ENCODE data around the gene C9orf50. TPM values are rescaled to one million over a fixed set of nuclear protein-coding genes. Genes with fewer than 3 reads are reported as not detected.

The C9orf50 gene
- total and polyA plus RNA-seq, 4 donors, result 0.44 to 0.60 (median 0.59) TPM; not detected in 1

- H3K27ac ChIP-seq (ENCODE audit: low read depth, low read length), result peak overlapping the region; percentile 95
- WGBS (ENCODE audit: insufficient coverage), result 18% methylated on average over 18 of the region's 19 CpGs
- DNase-seq (ENCODE audit: low read depth in 4 of 6, low spot score in 6 of 6), result peak in 5 of 6 donors; percentile 57 to 91 (median 69)
- H3K4me3 ChIP-seq (ENCODE audit: low read depth, low read length), result peak overlapping the region; percentile 29
- no peaks in the 10 kb centered on the region for H3K9me3 ChIP-seq (ENCODE audit: control insufficient read depth, insufficient read depth, low read length)
- no peaks in the 10 kb centered on the region for H3K36me3 ChIP-seq (ENCODE audit: control insufficient read depth, insufficient read depth, low read length)
- H3K27me3 ChIP-seq (ENCODE audit: control insufficient read depth, insufficient read depth, low read length), result peaks cover 2% of the 10 kb centered on the region
- H3K4me1 ChIP-seq (ENCODE audit: control insufficient read depth, insufficient read depth, low read length), result peaks cover 65% of the 10 kb centered on the region
Observed at GRCh38 chr9:129613520-129614175, 7.3 kb downstream of the C9orf50 start.

DNA sequence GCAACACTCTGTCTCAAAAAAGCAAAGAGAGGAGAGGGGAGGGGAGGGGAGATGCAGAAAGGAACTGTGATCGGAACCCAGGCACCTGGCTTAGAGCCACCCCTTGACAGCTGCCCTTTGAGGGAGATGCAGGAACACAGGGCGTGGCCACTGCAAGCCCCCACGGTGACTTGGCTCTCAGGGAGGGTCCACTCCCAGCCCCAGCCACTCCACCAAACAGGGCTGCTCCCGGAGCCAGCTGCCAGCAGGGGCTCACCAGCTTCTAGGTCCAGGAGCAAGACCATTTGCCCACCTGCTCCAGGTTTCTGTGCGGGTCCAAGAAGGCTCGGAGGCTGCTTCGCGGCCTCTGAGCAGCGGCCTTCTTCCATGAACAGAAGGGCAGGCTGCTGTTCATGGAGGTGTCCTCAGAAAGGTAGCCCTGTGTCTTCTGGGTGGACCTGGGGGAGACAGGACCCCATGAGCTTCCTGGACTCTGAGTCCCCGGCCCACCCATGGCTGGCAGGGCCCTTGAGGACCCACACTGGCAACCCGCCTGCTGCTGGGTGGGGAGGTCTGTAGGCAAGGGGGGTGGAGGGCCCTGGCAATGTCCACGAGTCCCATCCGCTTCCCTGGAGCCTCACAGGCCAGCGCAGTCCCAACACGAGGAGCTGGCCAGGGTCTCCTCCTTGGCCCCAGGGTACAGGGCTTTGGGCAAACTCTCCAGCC, 7.9 kb downstream of the C9orf50 start:
- Histone ChIP-seq H3K4me3 (ENCODE audit: low read depth, low read length) (peak overlapping the region; percentile 29), H3K9me3 (ENCODE audit: control insufficient read depth, insufficient read depth, low read length) (no peaks in the 10 kb centered on the region), H3K27ac (ENCODE audit: low read depth, low read length) (peak overlapping the region; percentile 95), H3K4me1 (ENCODE audit: control insufficient read depth, insufficient read depth, low read length) (peaks cover 72% of the 10 kb centered on the region), H3K27me3 (ENCODE audit: control insufficient read depth, insufficient read depth, low read length) (peaks cover 2% of the 10 kb centered on the region), H3K36me3 (ENCODE audit: control insufficient read depth, insufficient read depth, low read length) (no peaks in the 10 kb centered on the region)
- WGBS (ENCODE audit: insufficient coverage), result 44% methylated on average over 15 of the region's 15 CpGs
- DNase-seq (ENCODE audit: low read depth in 4 of 6, low spot score in 6 of 6), result peak in 1 of 6 donors; percentile 52

DNA sequence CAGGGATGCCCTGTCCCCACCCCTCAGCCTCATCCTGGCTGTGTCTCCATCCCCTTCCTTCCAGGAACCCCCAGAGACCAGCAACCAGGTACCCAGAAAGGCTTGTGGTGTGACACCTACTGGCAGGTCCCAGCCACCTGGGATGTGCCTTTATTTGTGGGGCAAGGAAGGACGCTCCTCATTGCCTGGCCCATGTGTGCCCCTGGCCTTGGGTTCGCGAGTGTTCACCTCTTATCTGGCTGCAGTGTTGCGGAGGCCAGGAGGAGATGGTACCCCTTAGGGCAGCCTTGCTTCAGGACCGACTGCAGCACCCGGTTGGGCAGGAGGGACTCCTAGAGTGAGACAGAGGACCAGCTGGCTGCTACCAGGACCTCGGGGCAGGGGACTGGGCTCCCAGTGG, 8.8 kb downstream of the C9orf50 start:
- Histone ChIP-seq H3K4me3 (ENCODE audit: low read depth, low read length) (no peak overlapping the region), H3K4me1 (ENCODE audit: control insufficient read depth, insufficient read depth, low read length) (peaks cover 80% of the 10 kb centered on the region), H3K27ac (ENCODE audit: low read depth, low read length) (peak overlapping the region; percentile 95), H3K36me3 (ENCODE audit: control insufficient read depth, insufficient read depth, low read length) (no peaks in the 10 kb centered on the region), H3K9me3 (ENCODE audit: control insufficient read depth, insufficient read depth, low read length) (no peaks in the 10 kb centered on the region), H3K27me3 (ENCODE audit: control insufficient read depth, insufficient read depth, low read length) (peaks cover 2% of the 10 kb centered on the region)
- 78% methylated on average over 7 of the region's 7 CpGs for WGBS (ENCODE audit: insufficient coverage)
- DNase-seq (ENCODE audit: low read depth in 4 of 6, low spot score in 6 of 6), result no peak

GRCh38 chr9:129611307-129611800, 9.5 kb downstream of the C9orf50 start:
- peak overlapping the region; percentile 61 for H3K27ac ChIP-seq (ENCODE audit: low read depth, low read length)
- H3K4me1 ChIP-seq (ENCODE audit: control insufficient read depth, insufficient read depth, low read length), result peaks cover 87% of the 10 kb centered on the region
- H3K4me3 ChIP-seq (ENCODE audit: low read depth, low read length), result peak overlapping the region; percentile 33
- WGBS (ENCODE audit: insufficient coverage), result 45% methylated on average over 11 of the region's 12 CpGs
- no peak for DNase-seq (ENCODE audit: low read depth in 4 of 6, low spot score in 6 of 6)
- no peaks in the 10 kb centered on the region for H3K36me3 ChIP-seq (ENCODE audit: control insufficient read depth, insufficient read depth, low read length)
- H3K9me3 ChIP-seq (ENCODE audit: control insufficient read depth, insufficient read depth, low read length), result no peaks in the 10 kb centered on the region
- peaks cover 2% of the 10 kb centered on the region for H3K27me3 ChIP-seq (ENCODE audit: control insufficient read depth, insufficient read depth, low read length)

DNA sequence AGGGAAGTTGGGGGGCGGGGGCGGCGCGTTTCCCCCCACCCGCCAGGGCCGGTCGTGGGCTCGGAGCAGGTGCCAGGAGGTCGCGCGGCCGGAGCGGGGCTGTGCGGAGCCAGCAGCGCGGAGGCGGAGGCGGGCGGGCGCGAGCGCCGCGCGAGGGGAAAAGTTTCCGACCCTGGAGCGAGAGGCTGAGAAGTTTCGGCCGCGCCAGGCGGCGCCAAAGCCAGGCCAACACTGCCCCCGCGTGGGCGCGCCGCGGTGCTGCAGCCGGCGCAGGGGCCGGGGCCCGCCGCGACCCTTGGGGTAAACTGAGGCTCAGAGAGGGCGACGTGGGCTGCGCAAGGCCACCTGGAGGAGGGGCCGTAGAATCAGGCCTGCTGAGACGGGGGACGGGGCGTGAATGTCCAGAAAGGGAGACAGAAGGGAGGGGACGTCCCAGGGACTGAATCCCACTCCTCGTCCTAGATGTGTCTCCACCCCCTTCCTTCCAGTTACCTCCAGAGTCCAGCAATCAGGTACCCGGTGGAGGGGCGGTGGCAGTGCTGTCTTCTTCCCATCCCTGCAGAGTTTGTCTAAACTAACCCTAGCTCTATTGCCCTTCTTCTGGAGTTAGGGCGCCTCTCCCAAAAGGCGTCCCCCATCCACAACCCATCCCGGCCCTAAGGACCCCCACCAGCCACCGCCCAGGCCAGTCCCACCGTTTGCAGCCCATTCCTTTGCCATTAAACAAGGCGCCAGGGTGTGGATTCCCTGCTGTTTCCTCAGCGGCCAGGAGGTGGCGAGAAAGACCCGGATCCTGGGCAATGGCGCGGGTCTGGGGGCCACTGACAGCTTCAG, 10.2 kb downstream of the C9orf50 start:
- H3K4me3 ChIP-seq (ENCODE audit: low read depth, low read length), result peak overlapping the region; percentile 33
- no peaks in the 10 kb centered on the region for H3K9me3 ChIP-seq (ENCODE audit: control insufficient read depth, insufficient read depth, low read length)
- DNase-seq (ENCODE audit: low read depth in 4 of 6, low spot score in 6 of 6), result peak in 3 of 6 donors; percentile 58 to 90 (median 88)
- H3K4me1 ChIP-seq (ENCODE audit: control insufficient read depth, insufficient read depth, low read length), result peaks cover 90% of the 10 kb centered on the region
- no peaks in the 10 kb centered on the region for H3K36me3 ChIP-seq (ENCODE audit: control insufficient read depth, insufficient read depth, low read length)
- H3K27ac ChIP-seq (ENCODE audit: low read depth, low read length), result peak overlapping the region; percentile 63
- under 1% methylated on average over 65 of the region's 66 CpGs for WGBS (ENCODE audit: insufficient coverage)
- H3K27me3 ChIP-seq (ENCODE audit: control insufficient read depth, insufficient read depth, low read length), result peaks cover 2% of the 10 kb centered on the region

DNA sequence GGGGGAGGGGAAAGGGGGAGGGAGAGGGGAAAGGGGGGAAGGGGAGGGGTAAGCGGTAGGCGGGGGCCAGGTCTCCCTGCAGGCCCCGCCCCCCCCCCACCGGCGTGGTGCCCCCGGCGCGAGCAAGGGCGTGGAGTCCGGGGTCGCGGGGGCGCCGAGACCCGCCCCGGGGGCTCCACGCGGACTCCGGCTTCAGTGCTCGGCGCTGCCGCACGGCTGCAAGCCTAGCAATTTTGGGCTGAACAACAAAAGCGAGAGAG, 10.8 kb downstream of the C9orf50 start:
- Histone ChIP-seq H3K9me3 (ENCODE audit: control insufficient read depth, insufficient read depth, low read length) (no peaks in the 10 kb centered on the region), H3K4me1 (ENCODE audit: control insufficient read depth, insufficient read depth, low read length) (peaks cover 84% of the 10 kb centered on the region), H3K4me3 (ENCODE audit: low read depth, low read length) (peak overlapping the region; percentile 12), H3K36me3 (ENCODE audit: control insufficient read depth, insufficient read depth, low read length) (no peaks in the 10 kb centered on the region), H3K27me3 (ENCODE audit: control insufficient read depth, insufficient read depth, low read length) (peaks cover 2% of the 10 kb centered on the region), H3K27ac (ENCODE audit: low read depth, low read length) (no peak overlapping the region)
- under 1% methylated on average over 19 of the region's 24 CpGs for WGBS (ENCODE audit: insufficient coverage)
- DNase-seq (ENCODE audit: low read depth in 4 of 6, low spot score in 6 of 6), result no peak

GRCh38 chr9:129609486-129610212, 11.3 kb downstream of the C9orf50 start:
- Histone ChIP-seq H3K9me3 (ENCODE audit: control insufficient read depth, insufficient read depth, low read length) (no peaks in the 10 kb centered on the region), H3K4me1 (ENCODE audit: control insufficient read depth, insufficient read depth, low read length) (peaks cover 82% of the 10 kb centered on the region), H3K4me3 (ENCODE audit: low read depth, low read length) (no peak overlapping the region), H3K27ac (ENCODE audit: low read depth, low read length) (peak overlapping the region; percentile 57), H3K27me3 (ENCODE audit: control insufficient read depth, insufficient read depth, low read length) (peaks cover 2% of the 10 kb centered on the region), H3K36me3 (ENCODE audit: control insufficient read depth, insufficient read depth, low read length) (no peaks in the 10 kb centered on the region)
- peak in 1 of 6 donors; percentile 52 for DNase-seq (ENCODE audit: low read depth in 4 of 6, low spot score in 6 of 6)
- 15% methylated on average over 14 of the region's 30 CpGs for WGBS (ENCODE audit: insufficient coverage)

DNA sequence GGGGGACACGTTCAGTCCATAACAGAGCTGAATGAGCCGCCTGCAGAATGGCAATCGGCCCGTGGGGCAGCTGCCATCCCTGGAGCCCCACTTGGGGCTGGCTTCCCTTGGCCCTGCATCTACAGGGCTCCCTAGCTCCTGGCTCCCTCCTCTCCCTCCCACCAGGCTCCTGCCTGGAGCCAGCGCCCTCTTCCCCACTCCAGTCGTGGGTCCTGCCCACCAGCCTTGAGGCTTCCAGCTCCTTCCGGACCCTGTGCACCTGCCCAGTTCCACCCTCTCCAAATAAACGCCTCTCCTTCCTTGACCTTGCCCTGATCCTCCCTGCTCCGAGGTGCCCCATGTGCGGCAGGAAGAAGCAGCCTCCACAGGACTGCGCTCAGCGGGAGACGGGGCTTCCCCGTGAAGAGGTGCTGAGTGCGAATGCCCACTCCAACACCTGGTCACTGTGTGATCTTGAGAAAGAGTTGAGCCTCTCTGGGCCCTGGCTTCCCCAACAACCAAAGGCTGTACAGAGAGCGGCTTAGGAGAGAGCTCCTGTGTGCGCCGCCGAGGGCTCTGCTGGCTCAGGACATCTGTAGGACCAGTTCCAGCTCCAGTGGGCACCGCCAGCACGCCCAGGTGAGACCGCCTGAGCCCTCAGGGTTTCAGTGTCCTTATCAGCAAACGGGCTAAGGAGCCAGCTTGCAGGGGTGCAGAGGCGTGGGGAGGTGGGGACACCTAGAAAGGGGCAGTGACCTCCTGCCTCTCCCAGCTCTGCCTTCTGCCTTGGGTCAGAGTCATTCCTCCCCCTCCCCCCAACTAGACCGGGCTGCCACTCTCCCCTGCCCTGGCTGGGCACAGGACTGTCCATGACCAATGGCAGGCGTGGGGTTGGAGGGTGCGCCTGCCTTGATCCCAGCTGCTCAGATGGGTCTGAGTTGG, 12.1 kb downstream of the C9orf50 start:
- H3K27me3 ChIP-seq (ENCODE audit: control insufficient read depth, insufficient read depth, low read length), result peaks cover 2% of the 10 kb centered on the region
- WGBS (ENCODE audit: insufficient coverage), result 91% methylated on average over 19 of the region's 27 CpGs
- peaks cover 82% of the 10 kb centered on the region for H3K4me1 ChIP-seq (ENCODE audit: control insufficient read depth, insufficient read depth, low read length)
- H3K27ac ChIP-seq (ENCODE audit: low read depth, low read length), result peak overlapping the region; percentile 40
- DNase-seq (ENCODE audit: low read depth in 4 of 6, low spot score in 6 of 6), result no peak
- H3K4me3 ChIP-seq (ENCODE audit: low read depth, low read length), result no peak overlapping the region
- H3K9me3 ChIP-seq (ENCODE audit: control insufficient read depth, insufficient read depth, low read length), result no peaks in the 10 kb centered on the region
- no peaks in the 10 kb centered on the region for H3K36me3 ChIP-seq (ENCODE audit: control insufficient read depth, insufficient read depth, low read length)
